GM19463 (cell line): Measurements from ENCODE around the gene ZNF277.

ENCODE experiments used
- ATAC-seq: cut with Tn5 transposase; IDR thresholded peaks from one replicate; pipeline ENCODE4 v1.9.1; 2021; ENCODE audit warnings: mild to moderate bottlenecking, moderate library complexity; ENCODE audit not compliant: unreplicated experiment

The ZNF277 gene

GRCh38 chr7:112206991-112207592, 597 bp downstream of the ZNF277 start:
- ATAC-seq: no peak

- no peak for ATAC-seq
Measured at GRCh38 chr7:112207765-112208164, 1.3 kb downstream of the ZNF277 start.

GRCh38 chr7:112211348-112211907, 4.9 kb downstream of the ZNF277 start:
- ATAC-seq: no peak

DNA sequence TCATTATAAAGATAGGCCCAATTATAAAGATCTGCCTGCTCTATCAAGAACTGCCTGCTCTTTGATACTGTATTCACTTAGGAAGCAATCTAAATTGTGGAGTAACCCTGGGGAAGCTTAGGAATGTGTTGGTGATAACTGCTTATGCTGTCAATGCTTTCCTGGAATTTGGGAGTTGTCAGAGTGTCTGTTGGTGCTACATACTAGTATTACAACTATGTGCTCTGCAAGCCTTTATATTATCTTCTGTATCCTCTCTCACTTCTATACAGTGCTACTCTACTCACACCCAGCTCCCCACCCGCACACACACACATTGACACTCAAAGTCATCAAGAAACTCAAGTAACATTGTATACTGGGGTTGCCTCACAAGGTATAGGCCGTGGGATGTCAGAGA, 6.1 kb downstream of the ZNF277 start:
- ATAC-seq: no peak

DNA sequence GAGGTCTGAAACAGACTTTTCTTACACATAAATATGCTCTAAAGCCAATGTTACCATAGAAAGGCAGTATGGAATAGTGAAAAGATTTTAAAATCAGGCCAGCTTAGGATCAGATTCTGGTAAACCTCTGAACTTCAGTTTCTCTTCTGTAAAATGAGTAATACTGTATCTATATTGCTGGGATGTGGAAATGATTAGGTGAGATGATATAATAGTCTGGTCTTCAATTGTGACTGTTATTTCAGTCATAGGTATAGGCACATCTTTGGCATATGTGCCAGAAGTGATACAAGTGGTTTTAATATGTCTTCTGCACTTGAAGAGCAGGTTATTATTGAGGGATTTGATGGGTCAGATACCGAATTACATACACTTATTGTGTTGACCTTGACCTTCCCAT, 7.2 kb downstream of the ZNF277 start:
- ATAC-seq: no peak

DNA sequence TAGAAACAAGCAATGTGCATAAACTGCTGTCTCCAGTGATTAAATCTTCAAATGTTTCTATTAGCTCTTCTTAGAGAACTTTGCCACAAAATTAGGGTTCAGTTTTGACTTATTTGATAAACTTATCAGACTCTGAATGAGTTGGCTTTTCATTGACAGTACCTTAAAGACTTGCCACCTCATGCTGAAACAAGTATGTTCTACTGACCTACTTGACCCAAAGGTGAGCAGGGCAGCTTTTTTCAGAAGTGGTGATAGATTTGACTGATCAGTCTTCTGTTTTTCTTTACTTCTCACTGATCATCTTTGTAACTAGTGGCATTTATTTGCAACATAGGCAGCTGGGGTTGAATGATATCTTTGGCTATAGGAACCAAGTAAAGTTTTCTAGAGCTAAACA, 7.8 kb downstream of the ZNF277 start:
- ATAC-seq: no peak

DNA sequence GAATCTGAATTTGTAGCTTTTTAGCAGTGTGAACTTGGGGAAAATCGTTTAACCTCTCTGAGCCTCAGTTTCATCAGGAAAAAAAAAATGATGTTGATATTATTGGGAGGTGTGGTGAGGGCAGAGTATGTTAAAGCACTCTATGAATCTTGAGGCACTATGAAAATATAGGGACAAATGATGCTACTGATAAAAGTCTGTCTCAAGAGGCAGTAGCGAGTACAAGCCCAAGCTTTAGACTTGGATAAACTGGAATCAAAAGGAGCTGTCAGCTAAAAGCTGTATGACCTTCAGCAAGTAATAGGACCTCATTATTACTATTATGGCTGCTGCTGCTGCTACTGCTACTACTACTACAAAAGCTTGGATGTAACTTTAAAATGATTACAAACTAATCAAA, 8.4 kb downstream of the ZNF277 start:
- ATAC-seq: no peak

GRCh38 chr7:112215787-112216186, 9.3 kb downstream of the ZNF277 start:
- no peak for ATAC-seq

- ATAC-seq: no peak
Measured at GRCh38 chr7:112220877-112221434, 14.5 kb downstream of the ZNF277 start.

DNA sequence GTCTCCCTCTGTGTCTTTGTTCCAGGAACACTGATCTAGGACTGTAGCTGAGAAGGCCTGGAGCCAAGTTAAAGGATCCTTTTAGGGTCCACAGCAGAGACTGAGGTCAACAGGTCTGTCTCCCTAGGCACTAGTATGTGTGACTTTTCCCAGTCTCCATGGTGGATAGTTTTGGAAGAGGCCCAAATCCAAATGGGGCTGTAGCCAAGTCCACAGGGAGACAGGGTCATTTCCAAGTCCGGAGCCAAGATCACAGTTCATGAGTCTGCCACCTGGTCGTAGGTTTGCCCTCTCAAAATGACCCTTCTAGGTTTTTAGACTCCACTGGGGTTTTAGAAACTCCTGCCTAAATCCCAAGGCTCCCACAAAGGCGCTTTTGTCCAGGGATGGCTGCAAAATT, 16.8 kb downstream of the ZNF277 start:
- no peak for ATAC-seq

- ATAC-seq: no peak
Measured at GRCh38 chr7:112224186-112224585, 17.7 kb downstream of the ZNF277 start.

DNA sequence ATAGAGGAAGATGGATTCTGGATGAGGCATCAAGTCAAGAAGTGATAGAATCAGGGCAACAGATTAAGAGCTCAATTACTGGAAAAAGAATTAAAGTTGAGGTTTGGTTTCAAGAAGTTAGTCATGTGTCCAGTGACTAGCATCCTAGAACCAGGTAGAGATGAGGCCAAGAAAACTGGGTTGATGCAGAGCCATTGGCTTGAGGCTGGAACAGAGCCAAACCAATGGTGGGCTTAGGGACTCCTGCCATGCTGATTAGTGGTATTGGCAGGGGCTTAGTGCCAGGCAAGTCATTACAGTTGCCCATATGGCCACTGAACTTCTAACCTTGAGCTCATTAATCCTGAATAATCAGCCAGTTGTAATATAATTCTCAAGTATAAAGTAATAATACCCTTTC, 18.5 kb downstream of the ZNF277 start:
- no peak for ATAC-seq

GRCh38 chr7:112226701-112227276, 20.3 kb downstream of the ZNF277 start:
- ATAC-seq: no peak

DNA sequence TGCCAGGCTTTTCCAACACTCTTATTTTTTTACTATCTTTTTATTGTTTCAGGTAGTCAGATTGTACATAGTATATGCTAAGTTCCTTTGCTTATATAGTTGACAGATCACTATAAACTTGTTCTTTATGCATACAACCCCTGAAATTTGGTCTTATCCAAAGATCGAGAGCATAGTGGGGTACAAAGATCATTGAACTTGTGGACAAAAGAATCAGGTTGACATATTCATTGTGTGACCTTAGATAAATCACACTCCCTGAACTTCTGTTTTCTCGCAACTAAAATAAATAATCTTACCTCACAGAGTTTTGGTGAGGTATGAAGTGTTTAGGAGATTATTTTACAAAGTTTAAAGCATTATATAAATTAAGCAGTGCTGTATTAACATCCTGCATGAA, 22.1 kb downstream of the ZNF277 start:
- no peak for ATAC-seq

GRCh38 chr7:112232212-112232978, 25.9 kb downstream of the ZNF277 start:
- no peak for ATAC-seq

DNA sequence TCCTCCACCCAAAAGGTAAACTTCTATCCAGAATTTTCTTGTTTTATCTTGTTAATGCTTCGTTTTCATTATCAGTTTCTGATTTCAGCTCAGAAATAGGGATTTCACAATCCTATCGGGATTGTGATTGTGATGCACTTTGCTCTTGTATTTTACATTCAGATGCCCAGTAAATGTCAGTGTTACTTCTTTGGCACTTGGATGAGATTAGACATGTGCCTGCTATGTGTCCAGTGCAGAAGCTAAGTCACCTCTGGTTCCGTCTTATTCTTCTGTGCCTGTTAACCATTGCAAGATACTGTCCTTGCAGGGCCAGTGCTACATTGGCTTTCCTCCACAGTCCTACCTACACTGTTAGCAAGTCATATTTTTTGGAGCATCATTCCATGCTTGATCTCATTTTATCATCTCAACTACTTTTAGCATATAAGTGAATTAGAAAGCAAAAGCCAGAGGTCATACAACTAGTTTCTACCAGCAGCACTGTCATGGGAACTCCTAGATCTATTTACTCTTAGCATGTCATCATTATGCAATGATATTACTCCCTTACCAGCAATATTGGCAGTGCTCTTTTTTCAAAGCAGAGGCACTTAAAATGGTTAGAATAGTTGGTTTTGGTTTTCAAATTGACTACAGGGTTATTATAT, 26.7 kb downstream of the ZNF277 start:
- ATAC-seq: no peak

- ATAC-seq: no peak
Measured at GRCh38 chr7:112234147-112234546, 27.7 kb downstream of the ZNF277 start.

DNA sequence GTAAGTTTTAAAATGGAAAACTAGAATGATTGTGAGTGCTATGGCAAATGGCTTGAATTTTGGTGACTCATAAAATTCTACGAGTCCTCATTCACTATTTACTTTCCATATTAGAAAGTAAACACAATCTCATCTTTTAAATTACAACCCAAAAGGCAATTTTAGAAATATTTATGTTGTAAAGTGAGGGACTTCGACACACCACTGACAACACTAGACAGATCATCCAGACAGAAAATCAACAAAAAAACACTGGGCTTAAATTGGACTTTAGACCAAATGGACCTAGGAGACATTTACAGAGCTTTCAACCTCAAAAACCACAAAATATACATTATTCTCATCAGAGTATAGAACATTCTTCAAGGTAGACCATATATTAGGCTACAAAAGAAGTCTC, 30.1 kb downstream of the ZNF277 start:
- no peak for ATAC-seq

- ATAC-seq: no peak
Measured at GRCh38 chr7:112238330-112238729, 31.8 kb downstream of the ZNF277 start.

GRCh38 chr7:112238852-112239610, 32.5 kb downstream of the ZNF277 start:
- no peak for ATAC-seq

DNA sequence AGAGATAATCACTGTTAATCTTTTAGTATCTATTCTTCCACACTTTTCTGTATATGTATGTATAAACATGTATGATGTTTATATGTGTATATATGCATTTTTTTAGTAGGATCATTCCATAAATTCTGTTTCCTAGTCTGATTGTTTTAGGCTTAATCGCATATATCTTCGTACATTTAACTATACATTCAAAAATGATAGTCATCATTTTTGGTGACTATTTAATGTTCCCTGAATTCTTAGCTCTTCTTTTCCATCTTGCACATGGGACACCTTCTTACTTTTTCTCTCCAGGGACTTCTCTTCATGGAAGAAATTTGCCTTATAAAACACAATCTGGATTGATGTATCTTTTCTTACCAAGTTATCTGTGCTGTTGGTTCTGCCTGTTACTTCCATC, 42.1 kb downstream of the ZNF277 start:
- ATAC-seq: no peak
